Right kidney (tissue), 1 donor: Measurements from ENCODE around the gene THAP4.
A peak's percentile ranks its signal among the peaks of the same experiment; 100 is the strongest.
"Not testable (repeated sequence)": the region's sequence is repeated elsewhere in the genome, so short reads cannot be mapped to it uniquely, and the experiment has no call there.

Source experiments
- DNase-seq: peaks from one replicate; pipeline ENCODE4 v3.0.0-alpha.2; 2016

THAP4 gene

DNA sequence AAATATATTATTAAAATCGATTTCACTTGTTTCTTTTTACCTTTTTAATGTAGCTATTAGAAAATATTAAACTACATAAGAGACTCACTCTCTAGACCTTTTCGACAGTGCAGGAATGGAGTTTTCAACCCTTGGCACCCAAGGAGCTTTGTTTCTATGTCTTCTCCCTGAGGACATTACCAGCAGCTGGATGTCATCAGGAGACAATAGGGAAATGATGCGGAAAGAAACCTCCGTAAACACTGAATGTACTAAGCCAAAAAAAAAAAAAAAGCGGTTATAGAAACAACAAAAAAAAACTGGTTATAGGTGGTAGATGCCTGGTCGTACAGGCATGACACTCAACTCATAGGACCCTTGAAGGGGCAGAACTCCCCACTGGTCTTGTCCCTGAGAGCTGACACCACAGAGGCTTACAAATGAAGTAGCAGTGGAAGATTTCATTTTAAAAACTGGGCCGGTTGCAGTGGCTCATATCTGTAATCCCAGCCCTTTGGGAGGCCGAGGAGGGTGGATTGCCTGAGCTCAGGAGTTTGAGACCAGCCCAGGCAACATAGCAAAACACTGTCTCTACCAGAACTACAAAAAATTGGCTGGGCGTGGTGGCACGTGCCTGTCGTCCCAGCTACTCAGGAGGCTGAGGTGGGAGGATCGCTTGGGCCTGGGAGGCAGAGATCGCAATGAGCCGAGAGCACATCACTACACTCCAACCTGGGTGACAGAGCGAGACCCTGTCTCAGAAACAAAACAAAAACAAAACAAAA lies 23.8 kb downstream of the THAP4 start:
- DNase-seq: no peak

DNA sequence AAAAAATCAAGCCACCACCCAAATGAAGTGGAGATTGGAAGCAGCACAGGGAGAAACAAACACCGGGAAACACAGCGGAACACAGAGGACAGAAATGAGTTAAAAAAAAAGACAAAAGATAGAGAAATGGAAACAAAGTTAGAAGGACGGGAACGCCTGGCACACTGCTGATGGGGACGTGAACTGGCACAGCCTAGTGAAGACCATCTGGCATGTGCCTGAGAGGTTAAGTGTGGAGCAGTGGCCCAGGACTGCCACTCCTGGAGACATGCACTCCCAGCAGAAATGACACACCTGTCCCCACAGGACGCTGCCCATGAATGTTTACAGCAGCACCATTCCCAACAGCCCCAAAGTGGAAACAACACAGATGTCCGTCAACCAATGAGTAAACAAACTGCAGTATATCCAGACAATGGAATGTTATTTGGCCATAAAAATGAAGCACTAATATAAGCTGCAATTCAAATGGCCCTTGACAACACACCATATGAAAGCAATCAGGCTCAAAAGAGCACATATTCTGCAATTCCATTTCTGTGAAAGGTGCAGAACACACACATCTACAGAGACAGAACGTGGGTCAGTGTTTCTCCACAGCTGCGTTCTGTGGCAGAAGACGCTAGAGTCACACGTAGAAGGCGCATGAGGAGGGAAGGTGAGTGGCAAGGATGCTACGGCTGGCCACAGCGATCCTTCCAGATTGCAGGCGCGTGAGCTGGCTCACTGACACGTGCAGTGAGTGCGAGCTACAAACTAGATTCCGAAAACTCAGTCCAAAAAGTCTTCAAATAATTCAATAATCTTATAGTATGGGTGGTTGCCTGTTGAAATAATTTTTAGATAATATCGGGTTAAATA lies 24.6 kb downstream of the THAP4 start:
- peak; percentile 33 for DNase-seq

DNA sequence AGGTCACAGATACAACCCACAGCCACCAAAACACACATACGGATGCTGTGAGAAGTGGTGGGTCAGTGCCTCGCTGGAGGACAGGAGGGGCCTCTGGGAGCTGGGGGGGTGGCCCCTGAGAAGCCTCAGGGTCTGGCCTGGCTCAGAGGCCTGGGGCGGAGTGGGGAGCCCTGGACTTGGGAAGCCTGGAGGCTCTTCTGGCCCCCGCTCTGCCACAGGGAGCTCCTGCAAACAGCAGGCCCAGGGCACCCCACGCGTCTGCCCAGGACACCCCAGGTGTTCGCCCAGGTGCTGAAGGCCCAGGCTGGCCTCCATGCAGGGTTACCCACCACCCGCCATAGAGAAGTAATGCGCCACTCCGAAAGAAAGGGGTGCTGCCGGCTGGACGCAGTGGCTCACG lies 25.9 kb downstream of the THAP4 start:
- no peak for DNase-seq

DNA sequence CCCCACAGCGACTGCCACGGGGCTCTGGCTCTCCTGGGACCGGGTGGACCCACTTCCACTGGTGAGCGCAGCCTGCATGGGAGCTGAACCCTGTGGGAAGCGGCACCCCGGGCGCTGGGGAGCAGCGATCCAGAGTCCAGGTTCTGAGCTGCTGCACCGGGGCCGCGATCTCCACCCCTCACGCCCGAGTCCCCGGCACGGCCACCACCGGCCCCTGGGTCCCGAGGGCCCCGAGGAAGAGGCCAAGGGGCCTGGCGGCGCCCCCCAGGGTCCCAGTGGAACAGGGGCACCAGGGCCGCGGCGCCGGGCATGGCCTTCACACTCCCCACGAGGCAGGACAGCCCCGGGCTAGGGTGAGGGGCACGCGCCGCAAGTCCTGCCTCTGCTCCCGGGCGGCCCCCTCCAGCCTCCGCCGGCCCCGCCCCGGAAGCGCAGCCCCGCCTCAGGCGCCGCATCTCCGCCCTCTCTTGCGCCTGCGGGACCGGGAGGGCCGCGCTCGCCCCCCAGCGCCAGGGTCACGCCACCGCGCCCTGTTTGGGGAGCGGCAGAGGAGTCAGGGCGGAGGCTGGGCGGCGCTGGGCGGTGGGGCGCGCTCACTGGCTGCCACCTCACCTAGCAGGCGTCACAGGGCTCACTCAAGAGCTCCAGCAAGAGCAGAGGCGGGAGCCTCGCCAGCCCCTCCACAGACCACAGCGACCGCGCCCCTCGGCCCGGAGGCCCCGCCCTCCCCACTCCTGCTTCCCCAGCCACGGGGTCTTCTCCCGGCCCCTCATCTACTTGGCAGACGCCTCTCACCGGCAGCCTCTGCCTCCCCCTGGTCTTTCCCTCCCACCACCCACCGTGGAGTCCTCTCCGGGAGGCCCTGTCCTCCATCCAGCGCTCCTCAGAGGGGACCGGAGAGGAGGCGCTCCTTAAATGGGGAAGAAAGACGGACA lies 26.8 kb downstream of the THAP4 start:
- peak; percentile 82 for DNase-seq

DNA sequence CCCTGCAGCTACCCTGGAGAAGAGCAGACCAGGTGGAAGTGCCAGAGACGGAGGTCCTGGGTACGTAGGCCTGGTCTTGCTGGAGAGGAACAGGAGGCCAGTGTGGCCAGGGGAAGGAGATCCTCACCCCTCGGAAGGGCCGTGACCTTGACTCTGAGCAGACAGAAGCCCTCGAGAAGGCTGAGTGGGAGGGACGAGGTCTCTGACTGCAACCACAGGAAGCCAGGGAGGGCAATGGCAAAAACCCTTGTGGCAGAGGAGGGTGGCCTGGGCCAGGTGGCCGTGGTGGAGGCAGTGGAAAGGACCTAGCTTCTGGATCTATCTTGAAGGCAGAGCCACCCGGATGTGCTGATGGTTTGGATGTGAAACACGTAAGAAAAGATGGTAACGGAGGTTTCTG lies 28.1 kb downstream of the THAP4 start:
- no peak for DNase-seq

DNA sequence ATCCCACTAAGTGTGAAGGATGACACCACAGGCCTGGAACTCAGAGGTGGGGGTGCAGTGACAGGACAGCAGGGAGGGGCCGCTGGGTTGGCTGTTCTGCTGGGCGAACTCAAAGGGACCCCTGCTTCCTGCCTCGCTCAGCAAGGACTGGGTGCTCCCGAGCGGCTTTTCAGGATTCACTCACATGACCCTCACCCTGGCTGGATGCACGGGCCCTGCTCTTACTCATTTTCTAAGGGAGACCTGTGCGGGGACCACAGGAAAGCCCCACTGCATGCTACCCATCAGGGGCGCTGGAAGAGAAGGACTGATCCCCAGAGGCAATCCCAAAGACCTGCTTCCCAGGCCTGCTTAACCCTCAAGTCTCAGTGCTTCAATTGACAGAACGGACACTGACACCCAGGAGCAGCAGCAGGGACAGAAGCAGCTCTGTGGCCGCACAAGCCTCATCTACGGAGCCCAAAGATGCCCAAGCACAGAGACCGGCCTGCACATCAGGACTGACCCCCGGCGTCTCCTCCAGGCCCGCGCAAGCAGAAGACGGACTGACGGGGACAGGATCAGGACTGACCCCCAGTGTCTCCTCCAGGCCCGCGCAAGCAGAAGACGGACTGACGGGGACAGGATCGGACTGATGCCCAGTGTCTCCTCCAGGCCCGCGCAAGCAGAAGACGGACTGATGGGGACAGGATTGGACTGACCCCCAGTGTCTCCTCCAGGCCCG lies 29.6 kb downstream of the THAP4 start:
- DNase-seq: no peak

DNA sequence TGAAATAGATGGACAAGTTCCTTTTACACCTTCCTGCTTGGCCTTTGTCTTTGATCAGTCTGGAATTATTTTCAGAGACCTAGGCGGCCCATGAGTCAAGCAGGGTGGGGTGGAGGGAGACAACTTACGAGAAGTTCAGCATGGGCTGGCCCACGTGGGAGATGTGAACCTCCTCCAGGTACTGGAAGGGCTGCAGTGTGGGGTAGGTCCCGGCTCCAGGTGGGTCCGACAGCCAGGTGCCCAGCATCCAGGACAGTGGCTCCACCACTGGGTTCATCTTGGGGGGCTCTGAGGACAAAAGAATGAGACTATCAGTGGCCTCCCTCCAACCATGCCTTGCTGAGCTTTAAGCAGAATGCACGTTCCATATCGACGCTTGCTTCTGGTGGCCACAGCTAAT lies 30.8 kb downstream of the THAP4 start:
- DNase-seq: no peak

DNA sequence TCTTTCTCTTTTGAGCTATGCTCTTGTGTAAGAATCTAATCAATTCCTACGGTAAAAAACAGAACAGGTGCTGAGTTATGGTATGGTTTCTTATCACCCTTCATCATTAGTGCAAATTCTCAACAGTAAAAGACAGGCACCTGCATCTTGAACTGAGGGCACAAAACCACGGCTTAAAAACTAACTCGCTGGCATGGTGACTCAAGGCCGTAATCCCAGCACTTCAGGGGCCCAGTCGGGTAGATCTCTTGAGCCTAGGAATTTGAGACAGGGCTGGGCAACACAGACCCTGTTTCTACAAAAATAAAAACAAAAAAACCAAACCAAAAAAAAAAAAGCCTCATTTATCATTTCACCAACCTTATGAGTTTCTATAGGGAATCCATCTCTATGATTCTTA lies 33.3 kb downstream of the THAP4 start:
- no peak for DNase-seq

DNA sequence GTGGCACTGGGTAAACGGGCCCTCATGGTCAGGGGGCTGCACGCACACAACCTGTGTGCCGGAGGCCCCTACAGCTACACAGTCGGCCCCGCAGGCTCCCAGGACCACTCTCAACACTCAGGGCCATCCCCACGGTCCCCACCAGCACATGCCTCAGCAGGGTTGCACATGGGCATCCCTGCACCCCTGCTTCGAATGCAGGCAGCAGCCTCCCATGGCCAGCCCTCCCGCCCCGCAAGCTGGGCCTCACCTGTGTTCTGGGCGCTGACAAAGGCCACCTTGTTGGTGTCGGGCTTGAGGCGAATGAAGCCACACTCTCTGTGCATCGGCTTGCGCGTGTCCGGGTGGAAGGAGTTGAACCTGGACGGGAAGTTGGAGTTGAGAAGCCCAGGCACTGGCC lies 34.2 kb downstream of the THAP4 start:
- no peak for DNase-seq

DNA sequence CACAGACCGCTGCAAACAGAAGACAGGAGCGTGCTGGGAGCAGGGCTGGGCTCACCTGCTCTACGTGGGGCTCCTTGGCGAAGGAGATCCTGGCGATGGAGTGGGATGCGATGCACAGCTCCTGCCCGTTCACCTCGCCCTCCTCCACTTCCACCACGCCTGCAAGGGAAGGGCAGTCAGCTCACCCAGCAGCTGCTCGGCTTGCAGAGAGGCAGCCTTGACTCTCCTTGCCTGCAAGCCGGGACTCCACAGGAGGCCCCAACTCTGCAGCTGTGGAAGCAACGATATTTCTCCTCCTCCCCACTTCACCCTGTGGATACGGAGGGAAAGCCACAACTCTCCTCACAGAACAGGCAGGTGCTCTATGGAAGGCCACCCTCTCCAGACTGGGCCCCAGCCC lies 35.1 kb downstream of the THAP4 start:
- no peak for DNase-seq

DNA sequence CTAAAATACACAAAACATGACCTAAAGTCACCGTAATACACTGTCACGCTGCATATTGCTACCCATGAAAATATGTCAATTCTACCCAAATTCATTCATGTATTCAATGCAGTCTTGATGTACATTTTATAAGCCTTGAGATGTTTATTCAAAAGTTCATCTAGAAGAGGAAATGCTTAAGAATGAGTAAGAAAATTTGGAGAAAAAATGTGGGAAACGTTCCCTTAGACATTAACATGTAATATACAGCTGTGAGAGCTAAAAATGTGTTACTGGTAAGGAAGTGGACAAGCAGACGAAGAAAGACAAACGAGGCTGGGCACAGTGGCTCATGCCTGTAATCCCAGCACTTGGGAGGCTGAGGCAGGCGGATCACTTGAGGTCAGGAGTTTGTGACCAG lies 37.3 kb downstream of the THAP4 start:
- no peak for DNase-seq

DNA sequence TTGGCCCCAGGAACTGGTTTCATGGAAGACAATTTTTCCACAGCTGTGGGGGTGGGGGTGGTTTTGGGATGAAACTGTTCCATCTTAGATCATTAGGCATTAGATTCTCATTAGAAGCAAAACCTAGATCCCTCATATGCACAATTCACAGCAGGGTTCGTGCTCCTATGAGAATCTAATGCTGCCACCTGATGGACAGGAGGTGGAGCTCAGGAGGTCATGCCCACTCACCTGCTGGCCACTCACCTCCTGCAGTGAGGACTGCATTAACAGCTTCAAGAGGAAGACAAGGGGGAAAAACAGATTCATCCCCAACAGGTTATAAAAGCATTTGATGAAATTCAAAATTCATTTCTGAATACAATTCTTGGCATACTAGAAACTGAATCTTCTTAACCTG lies 38.5 kb downstream of the THAP4 start:
- no peak for DNase-seq

DNA sequence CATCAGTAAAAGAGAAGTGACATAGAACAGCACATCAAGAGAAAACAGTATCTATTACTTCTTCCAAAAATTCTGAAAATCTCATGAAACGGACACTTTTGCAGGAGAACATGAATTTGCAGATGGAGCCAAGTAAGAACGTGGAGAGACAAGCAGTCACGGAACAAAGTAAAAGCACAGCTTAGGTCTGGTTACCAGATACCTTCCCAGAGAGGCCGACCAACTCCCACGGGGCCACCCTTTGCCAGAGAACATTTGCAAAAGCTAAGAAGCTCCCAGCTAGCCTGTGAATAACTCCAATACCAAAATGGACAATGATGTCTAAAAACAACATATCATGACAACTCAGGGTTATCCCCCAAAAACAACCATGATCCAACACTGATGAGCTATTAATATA lies 38.9 kb downstream of the THAP4 start:
- no peak for DNase-seq

DNA sequence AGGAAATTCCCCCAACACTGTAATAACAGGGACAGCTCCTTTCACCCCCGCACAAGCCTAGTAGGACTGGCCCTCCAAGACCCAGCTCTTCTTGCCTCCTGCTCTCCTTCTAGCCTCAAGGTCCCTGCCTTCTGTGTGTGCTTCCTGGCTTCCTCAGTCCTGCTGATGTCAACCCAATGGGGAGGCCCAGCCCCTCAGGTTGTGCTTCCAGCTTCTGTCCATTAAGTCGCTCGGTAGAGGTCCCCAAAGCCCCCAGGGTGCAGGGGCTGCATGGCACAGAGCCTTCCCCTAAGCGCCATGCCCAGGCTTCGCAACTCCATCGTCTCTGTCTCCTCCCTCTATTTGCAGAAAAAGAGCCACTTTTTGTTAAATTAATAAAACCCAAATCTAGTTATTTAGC lies 39.4 kb downstream of the THAP4 start:
- no peak for DNase-seq

DNA sequence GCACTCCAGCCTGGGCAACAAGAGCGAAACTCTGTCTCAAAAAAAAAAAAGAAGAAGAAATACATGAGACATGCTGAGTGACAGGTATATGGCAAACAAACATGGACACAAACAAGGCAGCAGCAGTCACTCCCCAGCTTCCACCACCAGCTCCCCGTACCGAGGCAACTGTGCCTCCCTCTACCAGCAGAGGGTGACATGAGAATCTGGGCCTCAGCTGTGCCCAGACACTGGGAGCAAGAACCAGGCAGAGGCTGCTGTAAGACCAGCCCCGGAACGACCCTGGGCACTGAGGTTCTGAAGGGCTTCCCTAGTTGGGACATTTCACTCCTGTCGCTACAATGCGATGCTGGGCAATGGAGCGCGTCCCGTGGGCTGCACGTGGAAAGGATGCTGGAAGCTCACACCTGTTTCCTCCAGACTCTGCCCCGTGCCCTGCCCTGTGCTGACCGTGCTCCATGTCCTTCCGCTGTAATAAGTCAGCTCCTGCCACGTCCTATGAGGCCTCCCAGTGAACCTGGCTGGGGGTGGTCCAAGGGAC lies 41.3 kb downstream of the THAP4 start:
- no peak for DNase-seq

DNA sequence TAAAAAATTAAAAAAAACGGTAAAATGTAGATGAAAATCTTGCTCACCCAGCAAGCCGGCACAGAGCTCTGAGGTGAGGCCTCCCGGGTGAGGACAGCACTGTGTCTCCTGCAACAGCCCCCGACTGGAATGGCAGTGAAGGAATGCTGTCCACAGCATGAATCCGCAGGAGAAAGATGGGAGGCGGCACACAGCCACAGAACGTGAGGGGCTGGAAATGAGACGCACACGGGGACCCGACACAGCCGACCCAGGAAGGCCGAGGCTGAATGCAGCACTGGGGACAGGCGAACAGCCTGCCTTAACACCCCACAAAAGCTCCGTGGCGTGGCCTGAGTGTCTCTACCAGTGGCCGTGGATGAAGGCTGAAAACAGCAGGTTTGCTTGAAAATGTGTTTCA lies 43.7 kb downstream of the THAP4 start:
- no peak for DNase-seq

DNA sequence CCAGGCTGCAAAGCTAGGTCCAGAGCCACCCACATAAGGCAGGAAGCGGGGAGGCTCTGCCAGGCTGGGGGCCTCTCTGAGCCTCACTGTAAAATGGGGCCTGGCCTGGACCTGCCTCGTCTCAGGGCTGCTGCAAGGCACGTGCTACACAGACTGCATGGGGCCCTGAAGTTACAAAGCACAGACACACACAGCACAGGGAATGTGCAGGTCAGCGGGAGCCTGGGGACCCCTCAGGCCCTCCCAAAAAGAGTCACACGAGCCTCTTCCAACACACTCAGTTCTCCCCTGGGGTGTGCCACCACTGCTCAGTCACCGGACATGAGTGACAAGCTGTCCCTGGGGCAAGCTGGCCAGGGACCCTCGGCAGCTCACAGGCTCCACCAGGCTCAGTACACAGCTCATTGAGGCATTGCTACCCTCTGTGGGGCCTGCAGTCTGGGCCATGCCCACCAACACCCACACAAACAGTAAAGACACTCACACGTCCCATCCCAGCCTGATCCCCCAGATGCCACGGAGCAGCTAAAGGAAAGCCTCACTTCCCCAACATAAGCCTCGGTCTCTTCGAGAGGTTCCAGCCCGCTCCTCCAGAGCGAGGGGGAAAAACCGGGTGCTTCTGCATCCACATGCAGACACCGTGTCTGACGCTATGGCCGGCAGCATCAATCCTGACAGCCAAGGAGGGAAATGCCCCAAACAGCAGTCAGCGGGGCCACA lies 44.7 kb downstream of the THAP4 start:
- DNase-seq: no peak

DNA sequence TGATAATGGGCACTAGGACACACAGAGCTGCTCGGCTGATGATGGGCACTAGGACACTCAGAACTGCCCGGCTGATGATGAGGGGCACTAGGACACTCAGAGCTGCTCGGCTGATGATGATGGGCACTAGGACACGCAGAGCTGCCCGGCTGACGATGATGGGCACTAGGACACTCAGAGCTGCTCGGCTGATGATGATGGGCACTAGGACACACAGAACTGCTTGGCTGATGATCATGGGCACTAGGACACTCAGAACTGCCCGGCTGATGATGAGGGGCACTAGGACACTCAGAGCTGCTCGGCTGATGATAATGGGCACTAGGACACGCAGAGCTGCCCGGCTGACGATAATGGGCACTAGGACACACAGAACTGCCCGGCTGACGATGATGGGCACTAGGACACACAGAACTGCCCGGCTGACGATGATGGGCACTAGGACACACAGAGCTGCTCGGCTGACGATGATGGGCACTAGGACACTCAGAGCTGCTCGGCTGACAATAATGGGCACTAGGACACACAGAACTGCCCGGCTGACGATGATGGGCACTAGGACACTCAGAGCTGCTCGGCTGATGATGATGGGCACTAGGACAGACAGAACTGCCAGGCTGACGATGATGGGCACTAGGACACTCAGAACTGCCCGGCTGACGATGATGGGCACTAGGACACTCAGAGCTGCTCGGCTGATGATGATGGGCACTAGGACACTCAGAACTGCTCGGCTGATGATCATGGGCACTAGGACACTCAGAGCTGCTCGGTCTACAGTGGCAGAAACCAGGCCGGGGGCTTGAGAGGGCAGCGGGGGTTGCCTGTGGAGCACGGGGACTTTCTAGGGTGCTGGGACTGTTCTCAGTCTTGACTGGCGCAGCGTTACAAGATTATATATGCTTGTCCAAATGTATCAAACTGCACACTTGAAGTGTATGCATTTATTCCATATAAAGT lies 46.2 kb downstream of the THAP4 start:
- not testable (repeated sequence) for DNase-seq

DNA sequence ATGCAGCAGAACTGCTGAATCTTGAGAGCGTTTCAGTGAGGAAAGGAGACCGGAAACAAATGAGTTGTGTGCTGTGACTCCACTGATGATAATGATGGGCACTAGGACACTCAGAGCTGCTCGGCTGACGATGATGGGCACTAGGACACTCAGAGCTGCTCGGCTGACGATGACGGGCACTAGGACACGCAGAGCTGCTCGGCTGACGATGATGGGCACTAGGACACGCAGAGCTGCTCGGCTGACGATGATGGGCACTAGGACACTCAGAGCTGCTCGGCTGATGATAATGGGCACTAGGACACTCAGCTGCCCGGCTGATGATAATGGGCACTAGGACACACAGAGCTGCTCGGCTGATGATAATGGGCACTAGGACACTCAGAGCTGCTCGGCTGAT lies 47.1 kb downstream of the THAP4 start:
- not testable (repeated sequence) for DNase-seq
